NCI-H2107 treated with DMSO at 0.1 percent for 48 hours (cell line): ENCODE measurements around the gene ZNF641.

Source experiments
- DNase-seq: peaks from one replicate; lab custom pipeline; 2025; ENCODE audit not compliant: unreplicated experiment; lab: John Stamatoyannopoulos, UW

Gene ZNF641

GRCh38 chr12:48350249-48351021 lies at the start of gene ZNF641:
Gene ZNF641, minus strand, starts transcription at chr12:48350919. Its CDS starts 2,829 bp downstream, at chr12:48348090.
- peak; percentile 48 for DNase-seq

GRCh38 chr12:48390026-48390425 lies 39.3 kb upstream of the ZNF641 start:
- DNase-seq = no peak

- DNase-seq = no peak
Measured at GRCh38 chr12:48389409-48389808, 38.7 kb upstream of the ZNF641 start.

GRCh38 chr12:48388938-48389337 lies 38.2 kb upstream of the ZNF641 start:
- DNase-seq = no peak

GRCh38 chr12:48388460-48388859 lies 37.7 kb upstream of the ZNF641 start:
- DNase-seq = no peak

- DNase-seq = no peak
Measured at GRCh38 chr12:48380596-48380995, 29.9 kb upstream of the ZNF641 start.

GRCh38 chr12:48379794-48380193 lies 29.1 kb upstream of the ZNF641 start:
- DNase-seq = no peak

GRCh38 chr12:48377646-48378045 lies 26.9 kb upstream of the ZNF641 start:
- no peak for DNase-seq

GRCh38 chr12:48374164-48374563 lies 23.4 kb upstream of the ZNF641 start:
- no peak for DNase-seq

- no peak for DNase-seq
Measured at GRCh38 chr12:48366131-48366530, 15.4 kb upstream of the ZNF641 start.

- no peak for DNase-seq
Measured at GRCh38 chr12:48361664-48362339, 11.1 kb upstream of the ZNF641 start.

GRCh38 chr12:48358937-48359513 lies 8.3 kb upstream of the ZNF641 start:
- no peak for DNase-seq

- no peak for DNase-seq
Measured at GRCh38 chr12:48356041-48356768, 5.5 kb upstream of the ZNF641 start.

GRCh38 chr12:48352157-48352760 lies 1.5 kb upstream of the ZNF641 start:
- no peak for DNase-seq

- peak; percentile 4 for DNase-seq
Measured at GRCh38 chr12:48351022-48351708, 446 bp upstream of the ZNF641 start.

GRCh38 chr12:48349471-48349870 lies 1.2 kb downstream of the ZNF641 start:
- DNase-seq = no peak

- DNase-seq = no peak
Measured at GRCh38 chr12:48342980-48343379, 7.7 kb downstream of the ZNF641 start.

- DNase-seq = no peak
Measured at GRCh38 chr12:48340943-48341342, 9.8 kb downstream of the ZNF641 start.

- DNase-seq = no peak
Measured at GRCh38 chr12:48339442-48340117, 11.1 kb downstream of the ZNF641 start.

GRCh38 chr12:48336564-48336963 lies 14.2 kb downstream of the ZNF641 start:
- DNase-seq = no peak
